ENCODE data around the gene PLBD1.

The PLBD1 gene

GRCh38 chr12:14567351-14568162, at the start of gene PLBD1:
TSS of gene PLBD1 (minus strand) at chr12:14567883. CDS start at chr12:14567696, 187 bp downstream.
- DNase-seq (ENCODE audit: low read depth in 2 of 2): peak in 1 of 2 donors; percentile 5

DNA sequence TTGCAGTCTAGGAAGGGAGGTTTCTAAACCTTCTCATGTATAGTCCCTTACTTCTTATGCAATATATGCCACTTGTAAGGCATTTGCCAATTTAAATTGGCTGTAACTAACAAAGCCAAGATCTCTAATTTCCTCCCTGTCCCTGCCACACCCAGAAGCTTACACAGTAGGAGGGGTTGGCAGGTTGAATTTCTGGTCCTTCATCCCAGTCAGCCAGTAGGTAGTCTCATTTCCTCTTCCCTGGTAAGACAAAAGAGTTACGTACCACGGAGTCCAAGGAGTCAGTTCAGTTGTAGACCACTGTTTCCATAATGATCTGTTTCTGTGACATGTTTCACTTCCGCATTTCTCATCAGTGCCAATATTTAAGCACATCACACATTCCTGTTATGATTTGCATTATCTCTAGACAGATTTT, 47.0 kb upstream of the PLBD1 start:
- no peak for DNase-seq (ENCODE audit: low read depth in 2 of 2)

GRCh38 chr12:14613718-14614117, 46.0 kb upstream of the PLBD1 start:
- no peak for DNase-seq (ENCODE audit: low read depth in 2 of 2)

GRCh38 chr12:14612898-14613445, 45.3 kb upstream of the PLBD1 start:
- DNase-seq (ENCODE audit: low read depth in 2 of 2): no peak

- DNase-seq (ENCODE audit: low read depth in 2 of 2): no peak
These were observed 44.6 kb upstream of the PLBD1 start for GRCh38 chr12:14612250-14612649.

DNA sequence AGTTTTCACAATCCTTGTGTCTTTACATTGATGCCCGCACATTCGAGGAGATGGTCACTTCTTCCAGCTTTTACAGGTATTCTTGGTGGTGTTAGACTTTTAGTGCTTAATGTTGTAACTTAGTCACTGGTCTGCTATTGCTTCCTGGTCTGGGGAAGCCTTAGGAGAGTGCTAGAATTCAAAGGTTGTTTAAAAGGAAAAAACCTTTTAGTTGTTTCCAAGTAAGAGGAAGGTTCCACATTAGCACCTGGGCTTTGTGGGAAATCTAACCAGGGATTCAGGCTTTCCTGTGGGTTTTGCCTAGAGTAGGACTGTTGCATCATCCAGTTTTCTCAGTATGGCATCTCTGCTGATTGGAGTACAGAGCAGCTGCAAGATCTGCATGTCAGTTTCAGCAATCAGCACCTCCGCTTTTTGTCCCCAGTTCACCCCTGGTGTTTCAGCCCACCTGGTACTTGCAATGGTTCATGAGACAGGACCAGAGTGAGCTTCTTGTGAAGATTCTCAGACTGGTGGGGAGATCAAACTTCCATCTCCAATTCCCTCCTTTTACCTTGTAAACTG, 44.0 kb upstream of the PLBD1 start:
- no peak for DNase-seq (ENCODE audit: low read depth in 2 of 2)

- DNase-seq (ENCODE audit: low read depth in 2 of 2): no peak
These were observed 39.9 kb upstream of the PLBD1 start for GRCh38 chr12:14607568-14607967.

DNA sequence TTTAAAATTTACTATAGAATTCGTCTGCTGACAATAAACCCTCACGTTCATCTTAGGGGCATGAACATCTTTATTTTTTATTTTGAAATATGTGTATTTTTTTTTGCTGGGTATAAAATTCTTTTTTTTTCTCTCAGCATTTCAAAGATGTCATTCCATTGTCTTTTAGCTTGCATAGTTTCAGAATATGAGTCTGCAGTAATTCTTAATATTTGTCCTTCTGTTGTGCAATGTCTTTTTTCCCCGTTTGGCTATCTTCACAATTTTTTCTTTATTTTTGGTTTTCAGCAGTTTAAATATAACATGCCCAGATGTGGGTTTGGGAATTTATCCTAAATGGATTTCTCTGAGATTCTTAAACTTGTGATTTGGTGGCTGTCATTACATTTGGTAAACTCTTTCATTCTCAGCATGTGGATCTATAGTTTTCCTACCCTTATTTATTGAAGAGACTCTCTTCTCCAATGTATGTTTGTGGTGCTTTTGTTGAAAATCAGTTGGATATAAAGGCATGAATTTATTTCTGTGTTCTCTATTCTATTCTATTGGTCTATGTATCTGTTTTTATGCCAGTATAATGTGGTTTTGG, 37.8 kb upstream of the PLBD1 start:
- no peak for DNase-seq (ENCODE audit: low read depth in 2 of 2)

DNA sequence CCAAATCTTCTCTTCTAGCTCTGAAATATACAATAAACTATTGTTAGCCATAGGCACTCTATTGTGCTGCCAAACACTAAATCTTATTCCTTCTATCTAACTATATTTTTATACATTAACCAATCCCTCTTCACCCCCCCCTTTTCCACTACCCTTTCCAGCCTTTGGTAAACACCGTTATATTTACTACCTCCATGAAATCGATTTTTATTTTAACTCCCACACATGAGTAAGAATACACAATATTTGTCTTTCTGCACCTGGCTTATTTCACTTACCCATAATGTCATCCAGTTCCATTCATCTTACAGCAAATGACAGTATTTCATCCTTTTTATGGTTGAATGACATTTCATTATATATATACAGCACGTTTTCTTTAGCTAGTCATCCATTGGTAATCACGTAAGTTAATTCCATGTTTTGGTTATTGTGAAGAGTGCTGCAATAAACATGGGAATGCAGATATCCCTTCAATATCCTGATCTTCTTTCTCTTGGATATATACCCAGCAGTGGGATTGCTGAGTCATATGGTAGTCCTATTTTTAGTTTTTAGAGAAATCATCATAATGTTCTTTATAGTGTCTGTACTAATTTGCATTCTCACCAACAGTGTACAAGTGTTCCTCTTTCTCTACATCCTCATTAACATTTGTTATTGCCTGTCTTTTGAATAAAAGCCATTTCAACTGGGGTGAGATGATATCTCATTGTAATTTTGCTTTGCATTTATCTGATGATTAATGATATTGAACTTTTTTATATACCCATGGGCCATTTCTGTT, 34.2 kb upstream of the PLBD1 start:
- DNase-seq (ENCODE audit: low read depth in 2 of 2): no peak

DNA sequence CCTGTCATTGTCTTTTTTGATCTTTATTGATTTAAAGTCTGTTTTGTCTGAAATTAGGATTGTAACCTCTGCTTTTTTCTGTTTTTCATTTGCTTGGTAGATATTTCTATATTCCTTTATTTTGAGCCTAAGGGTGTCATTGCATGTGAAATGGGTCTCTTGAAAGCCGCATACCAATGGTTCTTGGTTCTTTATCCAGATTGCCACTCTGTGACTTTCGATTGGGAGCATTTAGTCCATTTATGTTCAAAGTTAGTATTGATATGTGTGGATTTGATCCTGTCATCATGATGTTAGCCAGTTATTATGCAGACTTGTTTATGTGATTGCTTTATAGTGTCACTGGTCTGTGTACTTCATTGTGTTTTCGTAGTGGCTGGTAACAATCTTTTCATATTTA, 29.8 kb upstream of the PLBD1 start:
- no peak for DNase-seq (ENCODE audit: low read depth in 2 of 2)

DNA sequence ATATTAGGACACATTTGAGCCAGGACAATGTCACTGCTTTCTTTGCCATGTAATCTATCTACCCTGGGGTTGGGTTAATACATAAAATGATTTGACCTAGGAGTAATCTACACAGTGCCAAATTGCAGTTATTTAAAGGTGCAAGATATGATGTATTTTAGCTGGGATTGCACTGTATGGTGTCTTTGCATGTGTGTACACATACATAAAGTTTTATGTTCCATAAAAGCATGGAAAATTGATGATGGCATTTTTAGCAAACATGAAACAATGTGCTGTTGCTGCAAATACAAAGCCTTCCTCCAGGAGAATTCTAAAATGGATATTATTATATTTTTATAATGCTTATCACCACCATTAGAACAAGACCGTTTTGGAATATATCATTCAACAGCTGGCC, 24.0 kb upstream of the PLBD1 start:
- no peak for DNase-seq (ENCODE audit: low read depth in 2 of 2)

DNA sequence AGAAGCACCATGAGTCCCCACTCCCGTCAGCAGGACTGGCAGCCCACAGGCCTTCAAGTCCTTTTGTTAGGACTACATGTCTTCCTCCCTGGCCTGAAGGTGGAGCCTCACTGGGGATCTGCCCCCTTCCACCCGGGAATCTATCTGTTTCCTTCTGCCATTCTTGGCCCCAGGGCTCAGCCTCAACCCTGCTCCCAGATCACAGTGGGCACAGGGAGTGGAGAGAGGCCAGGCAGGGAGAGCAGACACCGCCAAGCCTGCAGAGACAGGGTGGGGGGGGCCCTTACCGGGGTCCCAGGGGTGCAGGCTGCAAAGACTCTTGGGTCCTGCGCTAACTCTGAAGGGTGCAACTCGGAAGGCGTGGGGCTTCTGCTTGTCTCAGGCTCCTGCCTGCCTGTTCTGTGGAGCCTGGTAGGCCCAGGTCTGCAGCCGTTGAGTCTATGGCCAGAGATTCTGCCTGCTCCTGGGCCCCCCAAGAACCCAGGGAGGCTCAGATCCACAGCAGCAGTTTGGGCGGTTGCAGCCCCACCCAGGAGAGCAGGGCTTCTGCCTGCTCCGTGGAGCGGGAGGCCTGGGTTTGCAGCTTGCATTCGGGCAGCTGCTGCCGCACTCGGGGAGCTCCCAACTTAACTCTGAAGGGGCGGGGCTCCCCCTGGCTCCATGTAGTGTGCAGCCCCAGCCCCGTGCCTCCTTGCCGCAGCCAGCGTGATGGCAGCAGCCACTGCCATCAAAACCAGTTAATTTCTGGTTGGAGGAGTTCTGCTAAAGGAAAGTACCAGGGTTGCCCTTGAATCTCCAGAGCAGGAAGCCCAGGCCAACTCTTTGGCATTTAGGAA, 21.7 kb upstream of the PLBD1 start:
- no peak for DNase-seq (ENCODE audit: low read depth in 2 of 2)

- no peak for DNase-seq (ENCODE audit: low read depth in 2 of 2)
These were observed 20.9 kb upstream of the PLBD1 start for GRCh38 chr12:14588571-14588970.

DNA sequence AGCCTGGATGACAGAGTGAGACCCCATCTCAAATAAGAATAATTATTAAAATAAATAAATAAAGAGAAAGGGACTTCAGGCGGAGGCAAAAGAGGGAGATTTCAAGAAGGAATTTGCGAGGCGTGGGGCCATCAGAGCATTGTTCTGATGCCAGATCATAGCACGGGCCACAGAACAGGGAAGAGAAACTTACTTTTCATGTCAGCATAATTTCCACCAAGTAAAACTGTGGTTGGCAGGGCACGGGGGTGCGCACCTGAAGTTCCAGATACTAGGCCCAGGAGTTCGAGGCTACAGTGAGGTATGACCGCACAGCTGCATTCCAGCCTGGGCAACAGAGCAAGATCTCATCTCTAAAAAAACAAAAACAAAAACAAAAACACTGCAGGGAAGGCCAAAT, 11.0 kb upstream of the PLBD1 start:
- no peak for DNase-seq (ENCODE audit: low read depth in 2 of 2)

DNA sequence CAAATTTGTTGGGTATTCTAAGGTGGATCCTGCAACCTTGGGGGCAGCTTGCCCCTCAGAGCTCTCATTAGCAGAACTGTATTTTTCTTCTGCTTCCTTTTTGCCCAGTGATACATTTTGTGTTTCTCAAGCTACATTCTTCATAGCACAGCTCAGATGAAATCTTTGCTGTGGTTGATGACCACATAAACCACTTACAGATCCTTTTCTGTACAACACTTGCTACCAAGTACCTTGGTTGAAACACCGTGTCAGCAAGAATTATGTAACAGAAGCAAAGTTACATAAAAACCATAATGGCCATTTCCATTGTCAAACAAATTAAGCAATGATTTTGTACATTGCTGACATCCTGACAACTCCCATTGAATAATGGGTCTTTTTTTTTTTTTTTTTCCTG, 9.7 kb upstream of the PLBD1 start:
- DNase-seq (ENCODE audit: low read depth in 2 of 2): no peak

GRCh38 chr12:14576896-14577295, 9.2 kb upstream of the PLBD1 start:
- DNase-seq (ENCODE audit: low read depth in 2 of 2): no peak

DNA sequence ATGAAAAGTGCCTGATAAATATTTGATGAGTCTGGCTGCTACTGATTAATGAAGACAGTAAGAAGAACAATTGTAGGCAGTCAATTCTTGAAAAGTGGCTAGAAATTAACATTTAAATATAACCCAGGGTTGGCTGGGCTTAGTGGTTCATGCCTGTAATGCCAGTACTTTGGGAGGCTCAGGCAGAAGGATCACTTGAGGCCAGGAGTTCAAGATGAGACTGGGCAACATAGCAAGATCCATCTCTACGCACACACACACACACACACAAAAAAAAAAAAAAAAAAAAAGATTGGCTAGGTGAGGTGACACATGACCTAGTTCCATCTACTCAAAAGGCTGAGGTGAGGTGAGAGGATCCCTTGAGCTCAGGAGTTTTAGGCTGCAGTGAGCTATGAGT, 7.9 kb upstream of the PLBD1 start:
- DNase-seq (ENCODE audit: low read depth in 2 of 2): no peak

GRCh38 chr12:14573118-14573517, 5.4 kb upstream of the PLBD1 start:
- no peak for DNase-seq (ENCODE audit: low read depth in 2 of 2)

DNA sequence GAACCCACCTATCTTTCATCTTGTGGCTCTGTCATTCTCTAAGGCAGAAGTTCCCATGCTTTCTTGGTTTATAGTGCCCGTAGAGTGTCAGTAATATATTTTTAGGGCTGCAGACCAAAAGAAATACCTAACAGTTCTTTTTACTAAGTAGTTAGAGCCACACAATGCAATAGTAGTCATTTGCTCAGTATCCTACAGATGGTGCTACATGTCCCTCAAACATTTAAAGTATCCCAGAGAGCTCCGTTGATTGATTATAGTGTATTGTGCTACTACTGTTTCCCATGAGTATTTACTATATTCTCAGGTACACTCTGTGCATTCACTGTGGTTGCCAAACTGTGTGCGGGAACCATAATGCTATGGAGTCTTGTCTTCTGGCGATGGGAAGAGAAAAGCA, 4.7 kb upstream of the PLBD1 start:
- no peak for DNase-seq (ENCODE audit: low read depth in 2 of 2)

DNA sequence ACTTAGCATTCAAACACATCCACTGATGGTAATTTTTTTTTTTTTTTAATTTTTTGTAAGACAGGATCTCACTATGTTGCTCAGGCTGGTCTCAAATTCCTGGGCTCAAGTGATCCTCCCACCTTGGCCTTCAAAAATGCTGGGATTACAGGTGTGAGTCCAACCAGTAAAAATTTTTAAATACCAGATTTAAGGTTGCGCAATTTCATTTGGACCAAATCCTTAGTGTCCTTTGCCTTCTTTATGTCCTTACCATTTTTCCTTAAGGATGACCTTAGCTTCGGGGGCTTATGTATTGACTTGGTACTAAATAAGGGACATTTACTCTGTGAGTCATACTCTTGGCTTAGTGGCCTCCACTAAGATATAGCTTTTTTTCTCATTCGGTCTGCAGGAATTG, 4.1 kb upstream of the PLBD1 start:
- no peak for DNase-seq (ENCODE audit: low read depth in 2 of 2)

DNA sequence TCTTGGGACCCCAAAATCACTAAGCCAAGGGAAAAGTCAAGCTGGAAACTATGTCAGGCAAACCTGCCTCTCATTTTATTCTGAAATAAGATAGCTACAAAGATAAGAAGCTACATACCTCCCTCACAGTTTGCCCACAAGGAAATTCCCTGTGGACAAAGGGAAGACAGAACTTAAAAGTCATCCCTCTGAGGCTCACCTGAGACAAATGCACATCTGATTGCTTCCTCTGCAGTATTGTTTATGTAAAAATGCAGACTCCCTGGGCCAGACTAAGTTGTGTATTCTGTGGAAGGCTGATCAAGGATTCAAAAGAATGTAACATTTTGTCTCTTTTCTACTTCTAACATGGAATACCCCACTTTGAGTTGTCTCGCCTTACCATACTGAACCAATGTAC, 2.5 kb upstream of the PLBD1 start:
- DNase-seq (ENCODE audit: low read depth in 2 of 2): no peak
